ENCODE results near the gene GJD2.

DNA sequence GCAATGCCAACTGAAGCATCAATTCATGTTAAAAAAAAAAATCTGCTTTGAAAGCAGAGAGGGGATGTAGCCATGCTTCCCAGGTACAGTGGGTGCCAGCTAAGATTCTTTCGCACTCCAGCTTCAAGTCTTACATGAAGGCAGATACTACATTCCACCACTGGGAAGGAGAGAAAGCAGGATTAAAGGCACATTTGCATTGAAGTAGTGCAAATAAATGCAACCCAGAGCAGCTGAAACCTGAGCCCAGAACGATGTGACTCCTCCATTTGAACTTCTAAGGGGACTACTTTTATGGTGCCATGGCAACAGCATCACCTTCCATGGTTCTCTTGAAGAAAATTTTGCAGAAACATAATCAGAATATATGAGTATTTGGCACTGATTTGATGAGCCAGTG, 19.1 kb upstream of the GJD2 start:
- no peak for TF ChIP-seq SUZ12 (IDR thresholded peaks at IDR 0.05; ENCODE audit: extremely low read depth, insufficient read depth, insufficient read length)
- no peak for TF ChIP-seq ZNF274 (IDR thresholded peaks at IDR 0.05; ENCODE audit: low read depth, low read length)
- no peak for TF ChIP-seq YY1 (IDR thresholded peaks at IDR 0.05; ENCODE audit: insufficient read depth, insufficient read length)

All from NT2/D1 (cell line).